Fibroblast of peridontal ligament (primary cell): ENCODE results near the gene TMEM161B.
"Not testable (repeated sequence)": the region's sequence is repeated elsewhere in the genome, so short reads cannot be mapped to it uniquely, and the experiment has no call there.

Experiments used
- DNase-seq: peaks from one replicate; pipeline ENCODE4 v3.0.0-alpha.2; 2010; ENCODE audit errors: extremely low read depth

Gene TMEM161B

DNA sequence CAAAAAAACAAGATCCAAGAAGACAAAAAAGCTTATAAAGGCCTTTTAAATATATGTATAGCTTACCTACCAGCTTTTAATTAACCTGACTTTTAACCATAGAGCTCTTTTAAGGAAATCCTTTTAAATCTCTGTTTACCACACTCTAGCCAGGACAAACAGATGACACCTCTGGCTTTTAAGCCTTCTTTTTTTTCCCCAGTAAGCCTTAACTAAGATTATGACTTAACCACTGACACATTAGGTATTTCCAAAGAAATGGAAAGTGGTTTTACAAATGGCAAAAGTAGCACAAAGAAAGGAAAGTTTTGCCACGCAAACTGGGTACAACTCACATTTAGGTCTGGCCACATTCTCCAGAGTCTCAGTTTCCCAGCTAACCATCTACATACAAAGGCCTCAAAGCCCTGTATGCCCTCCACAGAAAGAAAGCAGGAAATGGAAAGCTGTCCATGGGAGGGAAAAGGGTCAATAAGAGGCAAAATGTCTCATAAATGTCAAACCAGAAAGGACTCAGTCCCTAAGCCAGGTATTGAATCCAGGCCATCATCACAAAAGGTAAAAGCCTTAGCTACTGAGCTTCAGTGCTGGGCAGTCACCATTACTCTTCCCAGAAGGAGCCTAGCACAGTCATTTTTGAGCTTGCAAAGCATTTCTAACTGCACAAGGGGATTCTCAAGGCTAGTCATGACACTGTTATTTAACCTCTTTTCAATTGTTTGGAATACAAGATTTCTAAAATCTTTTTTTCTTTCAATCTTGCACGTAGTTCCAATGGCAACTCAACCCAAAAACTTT, 19.7 kb downstream of the TMEM161B start:
- DNase-seq, result no peak

DNA sequence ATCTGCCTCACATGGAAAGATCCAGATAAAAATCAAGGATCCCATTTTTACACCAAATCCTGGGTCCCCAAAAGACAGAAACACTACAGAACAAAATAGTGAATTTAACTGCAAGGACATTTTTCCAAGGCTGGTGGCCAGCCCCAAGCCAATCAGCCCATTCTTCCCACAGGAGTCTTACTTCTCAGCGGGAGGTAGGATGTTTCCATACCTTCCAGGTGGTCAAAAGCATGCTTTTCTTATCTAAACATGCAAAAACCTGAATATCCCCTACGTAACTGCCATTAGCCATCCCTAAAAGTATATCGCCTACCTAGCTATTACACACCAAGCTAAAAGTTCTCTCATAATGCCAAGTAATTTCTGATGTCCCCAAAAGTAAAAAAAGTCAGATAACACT, 20.6 kb downstream of the TMEM161B start:
- no peak for DNase-seq

DNA sequence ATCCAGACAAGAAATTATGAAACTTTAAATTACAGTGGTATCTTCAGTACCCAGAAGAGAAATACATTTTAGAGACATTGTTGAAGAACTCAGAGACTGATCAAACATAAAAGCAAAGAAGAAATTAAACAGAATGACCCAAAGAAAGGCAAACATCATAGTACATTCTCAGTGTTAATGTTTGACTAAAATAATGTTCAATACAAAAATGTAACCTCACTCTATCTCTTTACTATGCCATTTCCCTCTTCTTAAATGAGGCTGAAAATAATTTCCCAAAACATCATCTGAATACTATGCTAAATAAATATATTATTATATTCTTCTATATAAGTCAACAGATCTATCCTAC, 22.8 kb downstream of the TMEM161B start:
- no peak for DNase-seq

- DNase-seq, result no peak
Measured at GRCh38 chr5:88245241-88245892, 23.3 kb downstream of the TMEM161B start.

- DNase-seq, result no peak
Measured at GRCh38 chr5:88244686-88245085, 24.0 kb downstream of the TMEM161B start.

DNA sequence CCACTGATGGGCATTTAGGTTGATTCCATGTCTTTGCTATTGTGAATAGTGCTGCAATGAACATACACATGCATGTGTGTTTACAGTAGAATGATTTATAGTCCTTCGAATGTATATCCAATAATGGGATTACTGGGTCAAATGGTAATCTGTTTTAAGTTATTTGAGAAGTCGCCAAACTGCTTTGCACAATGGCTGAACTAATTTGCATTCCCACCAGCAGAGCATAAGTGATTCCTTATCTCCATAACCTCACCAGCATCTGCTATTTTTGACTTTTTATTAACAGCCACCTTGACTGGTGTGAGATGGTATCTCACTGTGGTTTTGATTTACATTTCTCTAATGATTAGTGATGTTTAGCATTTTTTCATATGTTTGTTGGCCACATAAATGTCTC, 25.2 kb downstream of the TMEM161B start:
- not testable (repeated sequence) for DNase-seq

DNA sequence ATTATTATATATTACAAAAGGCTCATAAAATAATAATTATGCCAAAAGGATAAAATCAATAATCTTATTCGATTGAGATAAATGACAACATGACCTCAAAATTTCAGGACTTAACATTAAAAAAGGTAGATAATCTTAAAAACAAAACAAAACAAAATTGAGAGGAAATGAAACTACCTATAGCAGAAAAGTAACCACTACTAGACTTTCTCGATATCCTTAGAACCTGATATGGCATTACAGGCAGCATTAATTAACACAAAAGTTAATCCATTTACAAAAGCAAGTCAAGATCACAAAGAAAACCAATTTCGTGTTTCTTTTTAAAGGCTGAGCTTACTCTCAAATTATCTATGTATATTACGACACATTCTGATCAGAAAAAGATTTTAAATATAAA, 29.9 kb downstream of the TMEM161B start:
- DNase-seq, result no peak

- peak; percentile 8 for DNase-seq
Measured at GRCh38 chr5:88236866-88237642, 31.6 kb downstream of the TMEM161B start.

GRCh38 chr5:88235828-88236227, 32.8 kb downstream of the TMEM161B start:
- no peak for DNase-seq

- no peak for DNase-seq
Measured at GRCh38 chr5:88235346-88235745, 33.3 kb downstream of the TMEM161B start.

DNA sequence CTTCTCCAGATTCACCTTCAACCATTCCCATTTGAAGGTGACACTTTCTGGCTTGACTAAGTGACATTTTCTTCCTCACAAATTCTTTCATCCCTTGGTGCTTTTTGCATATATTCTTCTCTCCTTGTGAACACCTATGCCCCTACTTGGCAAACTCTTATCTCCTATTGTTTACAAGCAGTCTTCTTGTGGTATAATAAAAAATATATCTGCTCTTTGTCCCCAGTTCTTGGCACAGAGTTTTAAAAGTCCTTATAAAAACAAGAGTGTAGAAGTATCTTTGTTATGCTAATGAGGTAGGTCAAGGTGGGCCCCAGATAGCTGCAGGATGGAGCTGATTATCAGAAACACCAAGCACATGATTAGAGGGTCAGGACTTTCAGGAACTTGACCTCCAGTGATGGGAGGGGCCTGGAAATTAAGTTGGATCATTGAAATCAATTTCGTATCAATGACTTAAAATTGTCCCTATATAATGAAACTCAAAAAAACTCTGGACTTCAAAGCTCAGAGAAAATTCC, 38.0 kb downstream of the TMEM161B start:
- no peak for DNase-seq

GRCh38 chr5:88226881-88227450, 41.7 kb downstream of the TMEM161B start:
- DNase-seq, result no peak

GRCh38 chr5:88214655-88215054, 54.0 kb downstream of the TMEM161B start:
- no peak for DNase-seq

DNA sequence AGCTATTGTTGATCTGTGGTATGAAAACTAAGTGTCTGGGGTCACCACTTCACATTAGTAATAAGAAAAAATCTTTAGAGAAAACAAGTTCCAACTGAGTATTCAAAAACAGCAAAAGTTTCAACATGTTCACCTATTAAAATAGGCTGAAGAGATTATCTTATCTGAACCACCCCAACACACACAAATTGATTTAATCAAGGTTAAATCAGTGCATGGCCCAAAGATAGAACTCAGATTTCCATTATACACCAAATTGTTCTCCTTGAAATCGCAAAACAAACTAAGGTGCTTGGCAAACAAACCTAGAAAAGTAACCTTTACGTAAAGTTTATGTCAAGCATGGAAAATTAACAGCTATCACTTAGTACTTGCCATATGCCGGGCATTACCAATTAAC, 61.1 kb downstream of the TMEM161B start:
- no peak for DNase-seq

- peak; percentile 4 for DNase-seq
Measured at GRCh38 chr5:88203981-88204750, 64.5 kb downstream of the TMEM161B start.

GRCh38 chr5:88195636-88196035, 73.0 kb downstream of the TMEM161B start:
- no peak for DNase-seq

DNA sequence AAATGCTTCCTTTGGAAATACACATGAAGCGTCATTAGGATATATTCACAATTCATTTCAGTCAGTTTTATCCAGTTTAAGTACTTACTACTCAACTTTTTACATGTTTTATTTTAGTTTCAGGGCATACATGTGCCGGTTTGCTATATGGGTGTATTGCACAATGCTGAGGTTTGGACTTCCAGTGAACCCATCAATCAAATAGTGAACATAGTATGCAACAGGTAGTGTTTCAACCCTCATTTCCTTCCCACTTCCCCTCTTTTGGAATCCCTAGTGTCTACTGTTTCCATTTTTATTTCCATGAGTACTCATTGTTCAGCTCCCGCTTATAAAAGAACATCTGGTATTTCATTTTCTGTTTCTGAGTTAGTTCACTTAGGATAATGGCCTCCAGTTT, 74.7 kb downstream of the TMEM161B start:
- no peak for DNase-seq

DNA sequence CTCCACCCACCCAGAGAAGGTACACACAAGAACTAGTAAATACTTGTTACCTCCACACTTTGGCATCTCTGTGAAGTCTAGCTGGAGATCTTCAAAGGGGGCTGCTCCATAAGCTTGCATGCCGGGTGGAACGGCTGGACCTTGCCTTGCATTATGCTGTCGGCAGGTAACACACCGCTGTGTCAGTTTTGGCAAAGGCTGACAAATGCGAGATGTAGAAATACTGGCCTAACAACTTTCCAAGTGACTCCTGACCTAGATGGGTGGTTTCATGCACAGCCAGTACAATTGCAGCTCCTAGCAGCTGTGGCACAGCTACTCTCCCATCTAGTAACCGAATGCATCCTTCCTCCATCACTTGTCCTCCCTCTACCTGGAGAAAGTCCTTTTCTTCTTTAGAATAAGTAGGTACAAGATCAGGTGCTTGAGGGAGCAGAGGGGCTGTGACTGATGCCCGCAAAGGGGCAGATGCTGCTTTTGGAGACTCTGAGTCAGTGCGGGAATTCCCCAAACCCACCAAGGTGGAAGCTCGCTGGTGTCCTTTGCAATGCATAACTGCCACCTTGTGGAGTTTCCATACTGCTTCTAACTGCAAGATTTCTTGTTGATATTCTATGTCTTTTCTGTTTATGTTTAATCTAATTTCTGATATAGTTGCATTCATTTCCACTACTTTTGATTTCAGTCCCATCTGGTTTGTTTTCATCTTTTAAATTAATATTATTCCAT, 78.4 kb downstream of the TMEM161B start:
- no peak for DNase-seq

DNA sequence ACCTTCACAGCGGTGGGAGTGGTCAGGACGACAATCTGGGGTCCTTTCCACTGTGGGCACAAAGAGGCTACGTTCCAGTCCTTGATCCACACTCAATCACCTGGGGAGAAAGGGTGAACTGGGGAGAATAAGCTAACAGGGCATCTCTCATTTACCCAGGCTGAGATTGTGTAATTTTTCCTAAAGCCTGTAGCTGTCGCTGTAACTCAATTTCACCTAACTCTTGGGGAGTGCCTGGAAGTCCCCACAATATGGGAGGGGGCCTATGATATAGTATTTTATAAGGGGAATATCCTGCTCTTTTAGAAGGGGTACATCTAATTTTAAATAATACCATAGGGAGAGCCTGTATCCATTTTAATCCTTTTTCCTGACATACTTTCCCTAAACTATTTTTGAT, 79.2 kb downstream of the TMEM161B start:
- not testable (repeated sequence) for DNase-seq

- DNase-seq, result peak; percentile 3
Measured at GRCh38 chr5:88188458-88189132, 80.0 kb downstream of the TMEM161B start.
